ENCODE data around the gene ACADM.
"Not testable (repeated sequence)": the region's sequence is repeated elsewhere in the genome, so short reads cannot be mapped to it uniquely, and the experiment has no call there.

ACADM gene

GRCh38 chr1:75796376-75797272 is 72.1 kb downstream of the ACADM start, which contains the start of gene MSH4:
TSS of gene MSH4 (plus strand) at chr1:75796882. CDS start at chr1:75796986, 104 bp downstream.
- no peak for DNase-seq

GRCh38 chr1:75797273-75797588 is 72.7 kb downstream of the ACADM start:
- DNase-seq: no peak

DNA sequence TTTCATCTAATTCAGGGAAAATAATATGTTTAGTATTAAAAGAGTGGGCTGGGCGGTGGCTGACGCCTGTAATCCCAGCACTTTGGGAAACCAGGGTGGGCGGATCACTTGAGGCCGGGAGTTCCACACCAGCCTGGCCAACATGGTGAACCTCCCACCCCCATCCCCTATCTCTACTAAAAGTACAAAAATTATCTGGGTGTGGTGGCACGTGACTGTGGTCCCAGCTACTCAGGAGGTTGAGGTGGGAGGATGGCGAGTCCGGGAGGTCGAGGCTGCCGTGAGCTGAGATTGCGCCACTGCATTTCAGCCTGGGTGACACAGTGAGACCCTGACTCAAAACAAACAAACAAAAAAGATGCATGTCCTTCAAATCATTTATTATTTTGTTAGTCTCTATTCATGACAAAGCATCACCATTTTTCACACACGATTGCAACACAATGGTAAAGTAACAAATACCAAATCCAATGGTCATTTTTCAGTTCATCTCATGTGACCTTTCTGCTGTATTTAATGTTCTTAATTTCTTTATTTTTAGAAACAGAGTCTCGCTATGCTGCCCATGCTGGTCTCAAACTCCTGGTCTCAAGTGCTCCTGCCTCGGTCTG is 73.2 kb downstream of the ACADM start:
- no peak for DNase-seq

- DNase-seq: not testable (repeated sequence)
Measured at GRCh38 chr1:75801480-75801879, 77.0 kb downstream of the ACADM start.

- DNase-seq: no peak
Measured at GRCh38 chr1:75808921-75809320, 84.4 kb downstream of the ACADM start.

- DNase-seq: not testable (repeated sequence)
Measured at GRCh38 chr1:75810113-75810512, 85.6 kb downstream of the ACADM start.

GRCh38 chr1:75811211-75811981 is 86.9 kb downstream of the ACADM start:
- no peak for DNase-seq

DNA sequence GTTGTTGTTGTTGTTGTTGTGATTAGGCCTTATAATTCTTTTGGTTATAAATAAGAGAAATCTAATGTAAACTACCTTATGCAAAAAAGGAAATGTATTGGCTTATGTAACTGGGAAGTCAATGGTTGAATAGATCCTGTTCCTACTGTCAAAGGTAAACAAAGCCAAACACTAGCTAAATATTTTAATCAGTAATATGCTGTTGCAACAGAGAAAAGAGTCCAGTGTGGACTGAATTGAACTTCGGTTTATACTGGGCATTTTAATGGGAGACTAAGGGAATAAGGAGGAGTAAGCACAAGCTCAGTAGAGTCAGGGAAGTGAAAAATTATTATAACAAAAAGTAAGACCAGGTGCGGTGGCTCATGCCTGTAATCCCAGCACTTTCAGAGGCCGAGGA is 87.6 kb downstream of the ACADM start:
- DNase-seq: no peak

Data from activated gamma-delta T cell treated with Interleukin-2 at 50 U/mL for 16 hours (primary cell).